ENCODE data around the gene CYTH3. TPM values are rescaled to one million over a fixed set of nuclear protein-coding genes. Genes with fewer than 3 reads are reported as not detected.

Gene CYTH3
- total RNA-seq, 1 donor = 89.4 TPM

- H3K79me2 ChIP-seq (ENCODE audit: insufficient read depth, low read length) = peaks cover 91% of the 10 kb centered on the region
- H3K4me3 ChIP-seq (ENCODE audit: insufficient read depth, low read length) = no peak overlapping the region
- H3K9me3 ChIP-seq (ENCODE audit: low read depth, low read length) = no peaks in the 10 kb centered on the region
- H2AFZ ChIP-seq (ENCODE audit: low read length) = no peak overlapping the region
- H3K27me3 ChIP-seq (ENCODE audit: insufficient read depth, low read length) = no peaks in the 10 kb centered on the region
- peaks cover 21% of the 10 kb centered on the region for H4K20me1 ChIP-seq (ENCODE audit: insufficient read depth, low read length)
- DNase-seq (ENCODE audit: insufficient read length, low spot score, missing footprints) = no peak
- no peak overlapping the region for H3K4me2 ChIP-seq (ENCODE audit: insufficient read depth, low read length)
- no peaks in the 10 kb centered on the region for H3K36me3 ChIP-seq (ENCODE audit: insufficient read depth, low read length)
- no peak for TF ChIP-seq CTCF (IDR thresholded peaks at IDR 0.05; ENCODE audit: extremely low read depth, low read depth, low read length)
- peaks cover 17% of the 10 kb centered on the region for H3K4me1 ChIP-seq (ENCODE audit: insufficient read depth, low read length)
- H3K27ac ChIP-seq (ENCODE audit: low read depth, low read length) = peak overlapping the region; percentile 28
Observed at GRCh38 chr7:6221340-6222319, 50.8 kb downstream of the CYTH3 start.

- H3K9me3 ChIP-seq (ENCODE audit: low read depth, low read length) = no peaks in the 10 kb centered on the region
- no peak for DNase-seq (ENCODE audit: insufficient read length, low spot score, missing footprints)
- no peak for TF ChIP-seq CTCF (IDR thresholded peaks at IDR 0.05; ENCODE audit: extremely low read depth, low read depth, low read length)
Observed at GRCh38 chr7:6218329-6218728, 54.1 kb downstream of the CYTH3 start.

GRCh38 chr7:6212008-6212407, 60.4 kb downstream of the CYTH3 start:
- H3K4me2 ChIP-seq (ENCODE audit: insufficient read depth, low read length) = no peak overlapping the region
- peaks cover 89% of the 10 kb centered on the region for H3K79me2 ChIP-seq (ENCODE audit: insufficient read depth, low read length)
- no peak overlapping the region for H3K4me3 ChIP-seq (ENCODE audit: insufficient read depth, low read length)
- TF ChIP-seq CTCF (IDR thresholded peaks at IDR 0.05; ENCODE audit: extremely low read depth, low read depth, low read length) = no peak
- no peaks in the 10 kb centered on the region for H3K27me3 ChIP-seq (ENCODE audit: insufficient read depth, low read length)
- no peak overlapping the region for H3K27ac ChIP-seq (ENCODE audit: low read depth, low read length)
- H3K9me3 ChIP-seq (ENCODE audit: low read depth, low read length) = no peaks in the 10 kb centered on the region
- no peaks in the 10 kb centered on the region for H3K36me3 ChIP-seq (ENCODE audit: insufficient read depth, low read length)
- no peaks in the 10 kb centered on the region for H3K4me1 ChIP-seq (ENCODE audit: insufficient read depth, low read length)
- H4K20me1 ChIP-seq (ENCODE audit: insufficient read depth, low read length) = peaks cover 19% of the 10 kb centered on the region
- DNase-seq (ENCODE audit: insufficient read length, low spot score, missing footprints) = no peak
- no peak overlapping the region for H2AFZ ChIP-seq (ENCODE audit: low read length)

More at GRCh38 chr7:6218329-6218728, 54.1 kb downstream of the CYTH3 start:
- no peak overlapping the region for H3K4me2 ChIP-seq (ENCODE audit: insufficient read depth, low read length)
- H3K79me2 ChIP-seq (ENCODE audit: insufficient read depth, low read length) = peaks cover 89% of the 10 kb centered on the region
- no peaks in the 10 kb centered on the region for H3K27me3 ChIP-seq (ENCODE audit: insufficient read depth, low read length)
- H3K4me3 ChIP-seq (ENCODE audit: insufficient read depth, low read length) = no peak overlapping the region
- H3K27ac ChIP-seq (ENCODE audit: low read depth, low read length) = no peak overlapping the region
- H3K4me1 ChIP-seq (ENCODE audit: insufficient read depth, low read length) = peaks cover 13% of the 10 kb centered on the region
- H4K20me1 ChIP-seq (ENCODE audit: insufficient read depth, low read length) = peaks cover 12% of the 10 kb centered on the region
- no peaks in the 10 kb centered on the region for H3K36me3 ChIP-seq (ENCODE audit: insufficient read depth, low read length)
- H2AFZ ChIP-seq (ENCODE audit: low read length) = no peak overlapping the region

GRCh38 chr7:6210621-6211372, 61.6 kb downstream of the CYTH3 start:
- Histone ChIP-seq H3K36me3 (ENCODE audit: insufficient read depth, low read length) (no peaks in the 10 kb centered on the region), H3K4me1 (ENCODE audit: insufficient read depth, low read length) (peaks cover 9% of the 10 kb centered on the region), H3K27ac (ENCODE audit: low read depth, low read length) (no peak overlapping the region), H3K79me2 (ENCODE audit: insufficient read depth, low read length) (peaks cover 87% of the 10 kb centered on the region), H2AFZ (ENCODE audit: low read length) (no peak overlapping the region), H3K27me3 (ENCODE audit: insufficient read depth, low read length) (no peaks in the 10 kb centered on the region), H3K4me3 (ENCODE audit: insufficient read depth, low read length) (no peak overlapping the region), H3K9me3 (ENCODE audit: low read depth, low read length) (no peaks in the 10 kb centered on the region), H3K4me2 (ENCODE audit: insufficient read depth, low read length) (no peak overlapping the region), H4K20me1 (ENCODE audit: insufficient read depth, low read length) (peaks cover 26% of the 10 kb centered on the region)
- no peak for DNase-seq (ENCODE audit: insufficient read length, low spot score, missing footprints)
- no peak for TF ChIP-seq CTCF (IDR thresholded peaks at IDR 0.05; ENCODE audit: extremely low read depth, low read depth, low read length)

Data from osteoblast (primary cell).